SU-DHL-6 (cell line): Measurements from ENCODE around the gene IL1RL2.

ENCODE experiments used
- H2AFZ ChIP-seq: fragments of 200-600 bp; sonication (generic); 2 replicates; pipeline ENCODE4 v1.6.1; 2014; ENCODE audit warnings: low read depth, mild to moderate bottlenecking, moderate library complexity, mixed read lengths, antibody characterized with exemption, low read length; ENCODE audit not compliant: severe bottlenecking
- H3F3A ChIP-seq: fragments of 200-600 bp; shearing (Covaris generic); 2 replicates; pipeline ENCODE4 v1.6.0; 2016; ENCODE audit warnings: antibody characterized with exemption, mild to moderate bottlenecking; ENCODE audit not compliant: insufficient read depth
- H3K27ac ChIP-seq: fragments of 200-600 bp; sonication (generic); 2 replicates; pipeline ENCODE4 v1.5.1; 2016; ENCODE audit warnings: low read depth, mild to moderate bottlenecking, low read length, moderate library complexity, mixed read lengths
- H3K27me3 ChIP-seq: fragments of 200-600 bp; sonication (generic), shearing (Covaris generic); 2 replicates; pipeline ENCODE4 v1.6.0; 2014; ENCODE audit warnings: mild to moderate bottlenecking, low read length
- H3K36me3 ChIP-seq: fragments of 200-600 bp; sonication (generic); 2 replicates; pipeline ENCODE4 v1.6.1; 2014; ENCODE audit warnings: mild to moderate bottlenecking, low read length, mixed read lengths
- H3K4me2 ChIP-seq: fragments of 300-600, 200-600 bp; shearing (Covaris generic), sonication (generic); 2 replicates; pipeline ENCODE4 v1.6.0; 2014; ENCODE audit warnings: low read length, low read depth, mild to moderate bottlenecking; ENCODE audit not compliant: poor library complexity, severe bottlenecking
- H3K4me3 ChIP-seq: fragments of 200-600 bp; sonication (generic); 2 replicates; pipeline ENCODE4 v1.5.1; 2014; ENCODE audit warnings: antibody characterized with exemption, low read length, mild to moderate bottlenecking, mixed read lengths; ENCODE audit not compliant: insufficient read depth, poor library complexity, severe bottlenecking
- H3K79me2 ChIP-seq: fragments of 200-600 bp; sonication (generic); 2 replicates; pipeline ENCODE4 v1.6.1; 2014; ENCODE audit warnings: mild to moderate bottlenecking, low read length, moderate library complexity; ENCODE audit not compliant: insufficient read depth
- H3K9ac ChIP-seq: fragments of 200-600 bp; sonication (generic); 2 replicates; pipeline ENCODE4 v1.7.0; 2014; ENCODE audit warnings: mild to moderate bottlenecking, low read length
- H3K9me2 ChIP-seq: fragments of 200-600 bp; sonication (generic); replicated peaks from 2 replicates; pipeline ENCODE4 v1.6.1; 2014; ENCODE audit warnings: low read length; ENCODE audit not compliant: insufficient read depth
- H3K9me3 ChIP-seq: fragments of 200-600 bp; sonication (generic); 2 replicates; pipeline ENCODE4 v1.6.1; 2014; ENCODE audit warnings: low read length, mixed read lengths; ENCODE audit not compliant: insufficient read depth
- H4K20me1 ChIP-seq: fragments of 200-600 bp; sonication (generic); 2 replicates; pipeline ENCODE4 v1.6.1; 2014; ENCODE audit warnings: low read depth, mild to moderate bottlenecking, antibody characterized with exemption, low read length, moderate library complexity, mixed read lengths
- EZH2phosphoT487 ChIP-seq: fragments of 200-600 bp; sonication (generic), shearing (Covaris generic); conservative IDR thresholded peaks from 2 replicates; pipeline ENCODE4 v1.6.1; 2018; ENCODE audit warnings: mild to moderate bottlenecking, antibody characterized with exemption, low read length, moderate library complexity, mixed read lengths
- TF ChIP-seq, protein P1 (sequence below): fragments of 200-600 bp; sonication (generic); IDR thresholded peaks from one replicate; pipeline ENCODE4 v1.5.1; 2017; ENCODE audit warnings: antibody characterized with exemption, mild to moderate bottlenecking, low read length, moderate library complexity; ENCODE audit not compliant: insufficient read depth, poor library complexity, severe bottlenecking

Gene IL1RL2

DNA sequence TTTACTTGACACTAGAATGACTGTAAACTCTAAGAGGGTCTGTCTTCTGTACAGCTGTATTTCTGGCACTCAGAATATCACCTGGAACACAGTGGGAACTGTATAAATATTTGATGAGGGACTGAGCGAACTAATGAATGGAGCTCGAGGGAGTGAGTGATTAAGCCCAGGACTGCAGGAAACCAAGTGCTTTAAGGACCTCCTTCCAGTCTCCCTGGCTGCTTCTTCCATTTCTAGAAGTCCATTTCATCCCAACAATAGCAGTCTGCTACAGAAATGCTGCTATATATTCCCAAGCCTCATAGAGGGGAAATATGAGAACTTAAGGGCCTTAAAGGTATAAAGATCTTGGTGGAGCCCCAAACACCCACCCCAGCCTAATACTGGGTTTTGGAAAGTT is 2.8 kb upstream of the IL1RL2 start:
- H3K36me3 ChIP-seq, result no peaks in the 10 kb centered on the region
- H3K9ac ChIP-seq, result no peak overlapping the region
- no peak overlapping the region for H2AFZ ChIP-seq
- H3K27ac ChIP-seq, result no peak overlapping the region
- TF ChIP-seq, protein P1, sequence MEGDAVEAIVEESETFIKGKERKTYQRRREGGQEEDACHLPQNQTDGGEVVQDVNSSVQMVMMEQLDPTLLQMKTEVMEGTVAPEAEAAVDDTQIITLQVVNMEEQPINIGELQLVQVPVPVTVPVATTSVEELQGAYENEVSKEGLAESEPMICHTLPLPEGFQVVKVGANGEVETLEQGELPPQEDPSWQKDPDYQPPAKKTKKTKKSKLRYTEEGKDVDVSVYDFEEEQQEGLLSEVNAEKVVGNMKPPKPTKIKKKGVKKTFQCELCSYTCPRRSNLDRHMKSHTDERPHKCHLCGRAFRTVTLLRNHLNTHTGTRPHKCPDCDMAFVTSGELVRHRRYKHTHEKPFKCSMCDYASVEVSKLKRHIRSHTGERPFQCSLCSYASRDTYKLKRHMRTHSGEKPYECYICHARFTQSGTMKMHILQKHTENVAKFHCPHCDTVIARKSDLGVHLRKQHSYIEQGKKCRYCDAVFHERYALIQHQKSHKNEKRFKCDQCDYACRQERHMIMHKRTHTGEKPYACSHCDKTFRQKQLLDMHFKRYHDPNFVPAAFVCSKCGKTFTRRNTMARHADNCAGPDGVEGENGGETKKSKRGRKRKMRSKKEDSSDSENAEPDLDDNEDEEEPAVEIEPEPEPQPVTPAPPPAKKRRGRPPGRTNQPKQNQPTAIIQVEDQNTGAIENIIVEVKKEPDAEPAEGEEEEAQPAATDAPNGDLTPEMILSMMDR, result no peak
- no peak for TF ChIP-seq EZH2phosphoT487
- no peak overlapping the region for H3K4me2 ChIP-seq
- H3K9me2 ChIP-seq, result no peaks in the 10 kb centered on the region
- no peaks in the 10 kb centered on the region for H4K20me1 ChIP-seq
- H3K4me3 ChIP-seq, result no peak overlapping the region
- no peaks in the 10 kb centered on the region for H3K79me2 ChIP-seq
- no peaks in the 10 kb centered on the region for H3K9me3 ChIP-seq
- H3K27me3 ChIP-seq, result no peaks in the 10 kb centered on the region
- no peaks in the 10 kb centered on the region for H3F3A ChIP-seq

DNA sequence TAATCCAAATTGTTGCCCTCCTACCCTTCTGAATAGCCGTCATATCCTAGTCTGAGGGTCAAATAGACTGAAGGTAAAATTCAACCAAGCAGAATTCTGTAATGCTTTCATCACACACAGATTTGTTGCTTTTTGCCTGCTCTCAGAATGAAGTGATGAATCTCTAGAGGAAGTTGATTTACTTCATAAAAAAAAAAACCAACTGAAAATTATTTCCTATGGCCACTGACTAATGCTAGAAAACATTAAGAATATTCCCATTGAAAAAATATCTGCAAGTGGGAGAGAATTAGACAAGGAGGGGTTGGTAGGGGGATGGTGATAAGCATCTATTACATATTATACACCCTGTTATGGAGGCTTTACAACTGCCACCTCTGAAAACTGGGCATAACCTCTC is 2.3 kb upstream of the IL1RL2 start:
- Histone ChIP-seq H3K9me2 (no peaks in the 10 kb centered on the region), H3K9ac (no peak overlapping the region), H3K9me3 (no peaks in the 10 kb centered on the region), H3K4me2 (no peak overlapping the region), H3K4me3 (no peak overlapping the region), H3K27me3 (no peaks in the 10 kb centered on the region), H3K79me2 (no peaks in the 10 kb centered on the region), H3K36me3 (no peaks in the 10 kb centered on the region), H2AFZ (no peak overlapping the region), H3F3A (no peaks in the 10 kb centered on the region), H4K20me1 (no peaks in the 10 kb centered on the region), H3K27ac (no peak overlapping the region)
- TF ChIP-seq EZH2phosphoT487, result no peak
- TF ChIP-seq, protein P1, result no peak

DNA sequence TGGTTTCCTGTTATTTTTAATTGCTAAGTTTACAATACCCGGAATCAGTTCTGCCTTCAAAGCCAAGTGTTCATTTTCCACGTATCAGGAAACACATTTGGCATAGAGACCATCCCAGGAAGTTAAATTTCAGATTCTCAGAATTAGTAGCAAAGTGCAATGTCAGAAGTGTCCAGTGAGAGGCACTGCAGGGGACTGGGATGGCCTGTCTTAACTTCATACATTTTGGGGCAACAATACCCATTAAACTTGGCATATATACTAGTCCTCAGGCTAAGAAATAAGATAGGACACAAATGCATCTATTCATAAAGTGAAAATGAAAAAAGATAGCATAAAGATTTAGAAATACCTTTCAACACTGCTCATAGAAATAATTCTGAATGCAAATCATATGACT is 1.5 kb upstream of the IL1RL2 start:
- H3F3A ChIP-seq, result no peaks in the 10 kb centered on the region
- no peaks in the 10 kb centered on the region for H3K9me3 ChIP-seq
- no peaks in the 10 kb centered on the region for H3K9me2 ChIP-seq
- H3K27ac ChIP-seq, result no peak overlapping the region
- H3K79me2 ChIP-seq, result no peaks in the 10 kb centered on the region
- TF ChIP-seq, protein P1, result no peak
- TF ChIP-seq EZH2phosphoT487, result no peak
- H2AFZ ChIP-seq, result no peak overlapping the region
- H3K9ac ChIP-seq, result no peak overlapping the region
- H3K4me3 ChIP-seq, result no peak overlapping the region
- no peak overlapping the region for H3K4me2 ChIP-seq
- no peaks in the 10 kb centered on the region for H4K20me1 ChIP-seq
- no peaks in the 10 kb centered on the region for H3K27me3 ChIP-seq
- no peaks in the 10 kb centered on the region for H3K36me3 ChIP-seq
